Adrenal gland (tissue), 12 donors: ENCODE results near the gene SPTBN1. TPM values are rescaled to one million over a fixed set of nuclear protein-coding genes. Genes with fewer than 3 reads are reported as not detected.
"Not testable (repeated sequence)": the region's sequence is repeated elsewhere in the genome, so short reads cannot be mapped to it uniquely, and the experiment has no call there.

Source experiments
- DNase-seq, 7 donors: peaks; one replicate each; pipeline ENCODE4 v3.0.0-alpha.2; 2019 to 2020
- H3K27ac ChIP-seq, 5 donors: fragments of 200-600 bp; sonication (generic) in 4 of 5; 1 replicate in 3 of 5; 2 replicates in 2 of 5; pipeline versions ENCODE4 v1.5.1 to v1.8.0; 2016 to 2020; ENCODE audit warnings: mild to moderate bottlenecking in 1 of 5
- H3K27me3 ChIP-seq: fragments of 200-600 bp; 2 replicates; pipeline ENCODE4 v1.8.0; 2021
- H3K36me3 ChIP-seq, 2 donors: fragments of 200-600 bp; replicated peaks in 1 of 2; 1 replicate in 1 of 2; 2 replicates in 1 of 2; pipeline versions ENCODE4 v1.5.1 to v1.8.0; 2018 to 2022
- H3K4me1 ChIP-seq, 2 donors: fragments of 200-600 bp; replicated peaks in 1 of 2; 1 replicate in 1 of 2; 2 replicates in 1 of 2; pipeline versions ENCODE4 v1.5.1 to v1.8.0; 2018 to 2021
- H3K4me3 ChIP-seq, 4 donors: fragments of 200-600 bp; sonication (generic) in 3 of 4; one replicate each; pipeline ENCODE4 v1.5.1; 2016 to 2018
- H3K9me3 ChIP-seq, 3 donors: fragments of 200-600 bp; sonication (generic) in 1 of 3; replicated peaks in 1 of 3; 1 replicate in 2 of 3; 2 replicates in 1 of 3; pipeline versions ENCODE4 v1.5.1 to v1.8.0; 2016 to 2021
- POLR2A ChIP-seq, 2 donors: fragments of 450-650 bp; IDR thresholded peaks; one replicate each; pipeline ENCODE4 v1.6.1; 2017; ENCODE audit warnings: antibody characterized with exemption in 2 of 2, mild to moderate bottlenecking in 2 of 2, moderate library complexity in 1 of 2
- WGBS, 4 donors: extraction: QIAGEN DNeasy Blood & Tissue Kit in 2 of 4; methylation state at CpG; one replicate each; pipeline versions ENCODE4 v1.1.5 to v1.1.7; 2013 to 2017; 5-methylcytosine and 5-hydroxymethylcytosine counted together
- intact Hi-C, 2 donors: fragments of 100-400 bp; cut with DNase I; formaldehyde crosslinking; loops; one replicate each; pipeline versions ENCODE4 v1.14.1 to v1.15.0; 2022 to 2023
- polyA plus RNA-seq, 3 donors: library from polyadenylated mRNA; stranded (reverse); fragments of 200-250 nt in 2 of 3; fragments of 350-450 nt in 1 of 3; fragmentation: Illumina TruSeq in 1 of 3; extraction: RNeasy Lipid Tissue Mini Kit (QIAGEN cat#74804) in 1 of 3; gene quantifications; one replicate each; pipeline ENCODE4 v1.2.3, GENCODE V29; 2013 to 2014
- total RNA-seq, 9 donors: library from RNA; depleted of rRNA in 4 of 9; stranded (reverse); fragments of >200 nt in 4 of 9; fragments of 120-200 nt in 1 of 9; fragmentation: NEBNext Ultra II Directional in 1 of 9; extraction: Animal tissue kit (Norgen Biotek cat#: 25700) in 1 of 9; gene quantifications; one replicate each; pipeline versions ENCODE4 v1.1.0 to v1.2.4, GENCODE V29; 2013 to 2023
- TF ChIP-seq, protein P1 (sequence below), 6 experiments: fragments of 450-650 bp in 4 of 6; fragments of 200-600 bp in 2 of 6; sonication (generic) in 1 of 6; IDR thresholded peaks; 1 replicate in 5 of 6; 2 replicates in 1 of 6; pipeline versions ENCODE4 v1.5.1 to v1.8.0; 2016 to 2021; ENCODE audit warnings: antibody characterized with exemption in 6 of 6, mild to moderate bottlenecking in 2 of 6, moderate library complexity in 1 of 6
- donor health status: healthy with polysubstance abuse.
- donor health status: Bipolar disorder and iron deficiency.
- donor health status: DM: yes; HTN: yes; CAD: no.
- donor health status: DM: no; HTN: no; CAD: no.
- donor health status: DM: no; HTN: no; CAD: no.
- donor health status: DM: yes; HTN: yes; CAD: no.

The SPTBN1 gene
- total and polyA plus RNA-seq, 12 donors, result 72.9 to 653 (median 493) TPM

DNA sequence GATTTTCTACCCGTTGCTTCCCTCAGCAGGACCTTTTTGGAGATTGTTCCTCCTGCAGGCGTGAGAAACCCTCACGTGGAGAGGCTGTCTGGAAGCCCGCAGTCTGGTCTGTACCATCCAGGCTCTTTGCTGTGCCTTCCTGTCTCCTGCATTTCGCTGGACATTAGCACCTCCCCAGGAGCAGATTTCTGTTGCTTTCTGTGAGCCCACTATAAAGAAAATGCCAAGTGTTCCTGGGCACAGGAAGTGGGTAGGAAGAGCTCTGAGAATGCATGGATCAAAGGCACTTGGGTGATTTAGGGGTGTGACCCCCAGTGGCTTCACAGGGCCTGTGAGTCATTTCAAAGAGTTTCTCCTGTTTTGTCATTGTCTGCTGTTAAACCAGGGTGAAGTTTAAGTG, 27.3 kb downstream of the SPTBN1 start:
- Histone ChIP-seq H3K4me1 (peaks cover 20 to 60% of the 10 kb centered on the region in 2 donors), H3K9me3 (no peaks in the 10 kb centered on the region), H3K4me3 (no peak overlapping the region), H3K27me3 (no peaks in the 10 kb centered on the region), H3K27ac (peak overlapping the region in 4 of 5 donors; percentile 53 to 64 (median 58)), H3K36me3 (no peaks in the 10 kb centered on the region)
- WGBS, 4 donors, result 37 to 43% (median 38%) methylated on average over 5 of the region's 5 CpGs
- intact Hi-C loops, result no loop called here
- TF ChIP-seq, protein P1, sequence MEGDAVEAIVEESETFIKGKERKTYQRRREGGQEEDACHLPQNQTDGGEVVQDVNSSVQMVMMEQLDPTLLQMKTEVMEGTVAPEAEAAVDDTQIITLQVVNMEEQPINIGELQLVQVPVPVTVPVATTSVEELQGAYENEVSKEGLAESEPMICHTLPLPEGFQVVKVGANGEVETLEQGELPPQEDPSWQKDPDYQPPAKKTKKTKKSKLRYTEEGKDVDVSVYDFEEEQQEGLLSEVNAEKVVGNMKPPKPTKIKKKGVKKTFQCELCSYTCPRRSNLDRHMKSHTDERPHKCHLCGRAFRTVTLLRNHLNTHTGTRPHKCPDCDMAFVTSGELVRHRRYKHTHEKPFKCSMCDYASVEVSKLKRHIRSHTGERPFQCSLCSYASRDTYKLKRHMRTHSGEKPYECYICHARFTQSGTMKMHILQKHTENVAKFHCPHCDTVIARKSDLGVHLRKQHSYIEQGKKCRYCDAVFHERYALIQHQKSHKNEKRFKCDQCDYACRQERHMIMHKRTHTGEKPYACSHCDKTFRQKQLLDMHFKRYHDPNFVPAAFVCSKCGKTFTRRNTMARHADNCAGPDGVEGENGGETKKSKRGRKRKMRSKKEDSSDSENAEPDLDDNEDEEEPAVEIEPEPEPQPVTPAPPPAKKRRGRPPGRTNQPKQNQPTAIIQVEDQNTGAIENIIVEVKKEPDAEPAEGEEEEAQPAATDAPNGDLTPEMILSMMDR (IDR thresholded peaks at IDR 0.05), result no peak
- no peak for DNase-seq

GRCh38 chr2:54485756-54486155, 29.6 kb downstream of the SPTBN1 start:
- H3K27me3 ChIP-seq, H3K36me3 ChIP-seq, H3K4me3 ChIP-seq, DNase-seq, intact Hi-C loops, H3K27ac ChIP-seq, H3K9me3 ChIP-seq: not testable (repeated sequence)
- 96 to 98% (median 98%) methylated on average over 17 to 35 of the region's 35 CpGs; no CpG with 5 or more reads in 1 of the 4 donors for WGBS, 4 donors
- peaks cover 25 to 59% of the 10 kb centered on the region in 2 donors for H3K4me1 ChIP-seq

- intact Hi-C loops, result no loop called here
- peak overlapping the region in 1 of 5 donors; percentile 0 for H3K27ac ChIP-seq
- peaks cover 25 to 68% of the 10 kb centered on the region in 2 donors for H3K4me1 ChIP-seq
These were observed 30.6 kb downstream of the SPTBN1 start for GRCh38 chr2:54486766-54487165.

DNA sequence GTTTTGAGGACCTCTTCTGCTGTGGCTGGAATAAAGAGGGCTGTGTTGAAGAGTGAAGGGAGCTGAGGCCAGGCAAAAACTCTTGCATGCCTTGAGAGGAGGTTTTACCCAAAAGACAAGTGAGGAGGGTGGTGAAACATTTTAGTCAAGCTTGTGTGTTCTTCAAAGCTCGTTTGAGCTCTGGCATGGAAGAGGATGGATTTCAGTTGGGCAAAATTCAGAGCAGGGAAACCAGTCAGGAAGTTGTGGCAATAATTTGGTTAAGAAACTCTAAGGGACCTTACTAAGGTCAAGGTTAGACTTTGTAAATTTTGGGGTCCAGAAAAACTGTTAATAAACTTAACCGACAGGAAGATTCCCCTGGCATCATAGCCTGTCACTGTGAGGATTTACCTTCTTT, 34.7 kb downstream of the SPTBN1 start:
- Histone ChIP-seq H3K27me3 (no peaks in the 10 kb centered on the region), H3K36me3 (no peaks in the 10 kb centered on the region), H3K27ac (no peak overlapping the region), H3K4me1 (peaks cover 5 to 61% of the 10 kb centered on the region in 2 donors), H3K4me3 (no peak overlapping the region), H3K9me3 (no peaks in the 10 kb centered on the region)
- TF ChIP-seq, protein P1 (IDR thresholded peaks at IDR 0.05), result no peak
- TF ChIP-seq POLR2A (IDR thresholded peaks at IDR 0.05), result no peak
- intact Hi-C loops, result no loop called here
- 27 to 49% (median 35%) methylated on average over 2 of the region's 2 CpGs for WGBS, 4 donors
- DNase-seq, result no peak

More at GRCh38 chr2:54486766-54487165, 30.6 kb downstream of the SPTBN1 start:
- no peaks in the 10 kb centered on the region for H3K36me3 ChIP-seq
- no peaks in the 10 kb centered on the region for H3K27me3 ChIP-seq
- 48 to 60% (median 49%) methylated on average over 4 of the region's 4 CpGs for WGBS, 4 donors
- no peaks in the 10 kb centered on the region for H3K9me3 ChIP-seq
- TF ChIP-seq POLR2A (IDR thresholded peaks at IDR 0.05), result no peak
- TF ChIP-seq, protein P1 (IDR thresholded peaks at IDR 0.05), result no peak
- DNase-seq, result no peak
- H3K4me3 ChIP-seq, result no peak overlapping the region

DNA sequence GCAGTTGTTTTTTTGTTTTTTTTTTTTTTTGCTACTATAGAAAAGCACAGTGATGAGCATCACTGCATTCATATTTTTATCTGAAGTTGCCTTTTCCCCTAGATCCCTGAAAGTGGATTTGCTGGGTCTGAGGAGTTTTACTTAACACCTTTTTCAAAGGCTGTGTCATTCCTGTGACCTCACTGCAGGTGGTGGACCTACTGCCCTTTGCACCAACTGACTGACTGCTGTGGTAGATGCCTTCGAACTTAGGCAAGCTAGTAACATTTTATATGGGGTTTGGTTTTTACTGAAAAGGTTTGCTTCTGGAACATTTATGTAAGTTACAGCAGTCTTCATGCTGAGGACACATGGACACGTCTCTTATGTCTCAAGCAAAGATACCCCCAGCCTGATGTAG, 36.2 kb downstream of the SPTBN1 start:
- Histone ChIP-seq H3K4me3 (no peak overlapping the region), H3K27ac (no peak overlapping the region), H3K9me3 (no peaks in the 10 kb centered on the region), H3K36me3 (no peaks in the 10 kb centered on the region), H3K27me3 (no peaks in the 10 kb centered on the region), H3K4me1 (peaks cover 5 to 54% of the 10 kb centered on the region in 2 donors)
- intact Hi-C loops, result no loop called here
- DNase-seq, result no peak
- 68 to 84% (median 80%) methylated on average over 2 of the region's 2 CpGs for WGBS, 4 donors
- TF ChIP-seq POLR2A (IDR thresholded peaks at IDR 0.05), result no peak
- TF ChIP-seq, protein P1 (IDR thresholded peaks at IDR 0.05), result no peak
